Activated effector memory CD4-positive, alpha-beta T cell treated with anti-CD3 and anti-CD28 coated beads, Interleukin-2, amount 50 U/mL, for 16 hours (primary cell): ENCODE measurements around the gene NPLOC4.

Experiments
- DNase-seq: peaks from one replicate; pipeline ENCODE4 v3.0.0-alpha.2; 2020

Gene NPLOC4

DNA sequence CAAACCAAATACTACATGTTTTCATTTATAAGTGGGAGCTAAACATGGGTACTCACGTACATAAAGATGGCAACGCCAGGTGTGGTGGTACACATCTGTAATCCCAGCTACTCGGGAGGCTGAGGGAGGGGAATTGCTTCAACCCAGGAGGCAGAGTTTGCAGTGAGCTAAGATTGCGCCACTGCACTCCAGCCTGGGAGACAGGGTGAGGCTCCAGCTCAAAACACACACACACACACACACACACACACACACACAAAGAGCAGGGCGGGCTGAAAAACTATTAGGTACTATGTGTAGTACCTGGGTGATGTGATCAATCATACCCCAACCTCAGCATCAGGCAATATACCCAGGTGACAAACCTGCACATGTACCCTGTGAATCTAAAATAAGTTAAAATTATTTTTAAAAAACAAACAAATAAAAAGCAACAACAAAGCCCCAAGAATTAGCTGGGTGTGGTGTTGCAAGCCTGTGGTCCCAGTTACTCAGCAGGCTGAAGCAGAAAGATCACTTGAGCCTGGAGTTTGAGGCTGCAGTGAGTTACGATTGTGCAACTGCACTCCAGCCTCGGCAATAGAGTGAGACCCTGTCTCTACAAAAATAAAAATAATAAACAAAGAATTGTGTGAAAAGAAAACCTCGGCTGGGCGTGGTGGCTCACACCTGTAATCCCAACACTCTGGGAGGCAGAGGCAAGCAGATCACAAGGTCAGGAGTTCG is 72.9 kb downstream of the NPLOC4 start:
- no peak for DNase-seq

DNA sequence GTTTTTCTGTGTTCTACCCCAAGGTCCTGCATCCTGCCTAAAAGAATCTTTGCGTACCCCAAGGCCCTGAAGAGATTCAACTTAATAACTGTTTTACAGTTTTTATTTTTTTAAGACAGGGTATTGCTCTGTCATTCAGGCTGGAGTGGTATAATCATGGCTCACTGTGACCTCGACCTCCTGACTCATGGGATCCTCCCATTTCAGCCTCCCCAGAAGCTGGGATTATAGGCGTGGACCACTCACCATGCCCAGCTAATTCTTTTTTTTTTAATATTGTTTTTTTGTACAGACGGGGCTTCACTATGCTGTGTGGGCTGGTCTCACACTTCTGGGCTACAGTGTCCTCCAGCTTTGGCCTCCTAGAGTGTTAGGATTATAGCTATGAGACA is 75.4 kb downstream of the NPLOC4 start:
- DNase-seq: no peak

DNA sequence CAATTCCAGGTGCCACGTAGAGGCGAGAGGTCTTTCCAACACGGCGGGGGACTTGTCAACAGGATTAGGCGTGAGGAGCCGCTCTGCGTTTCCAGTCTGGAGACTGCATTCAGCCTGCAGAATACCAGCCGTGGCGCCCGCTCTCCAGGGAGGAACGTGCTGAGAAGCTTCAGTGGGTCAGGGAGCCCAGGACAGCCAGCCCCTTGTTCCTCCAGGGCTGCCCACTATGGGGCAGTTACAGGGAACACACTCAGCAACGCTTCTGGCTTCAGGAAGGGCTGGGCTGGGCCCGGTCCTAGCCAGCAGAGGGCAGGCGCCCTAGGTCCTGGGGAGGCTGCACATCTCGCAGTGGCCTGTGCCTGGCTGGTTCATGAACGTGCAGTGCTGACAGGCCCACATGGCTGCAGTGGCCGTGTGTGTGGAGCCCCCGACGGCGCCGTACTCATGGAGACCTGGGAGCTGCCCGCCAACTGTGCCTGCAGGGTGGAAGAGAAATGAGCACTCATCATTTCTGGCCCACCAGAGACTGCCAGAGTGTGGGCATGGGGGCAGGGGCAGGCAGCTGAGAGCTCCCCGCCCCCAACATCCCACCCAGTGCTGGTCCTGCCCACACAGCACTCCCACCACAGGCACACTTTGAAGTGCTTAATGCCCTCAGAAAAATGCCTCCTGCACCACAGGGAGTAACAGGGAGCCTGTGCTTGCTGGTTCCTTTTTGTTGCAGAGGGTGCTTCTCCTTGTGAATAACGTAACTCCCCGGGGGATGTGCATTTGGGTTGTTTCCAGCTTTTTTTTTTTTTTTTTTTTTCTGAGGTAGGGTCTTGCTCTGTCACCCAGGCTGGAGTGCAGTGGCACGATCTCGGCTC is 77.7 kb downstream of the NPLOC4 start:
- DNase-seq: no peak

DNA sequence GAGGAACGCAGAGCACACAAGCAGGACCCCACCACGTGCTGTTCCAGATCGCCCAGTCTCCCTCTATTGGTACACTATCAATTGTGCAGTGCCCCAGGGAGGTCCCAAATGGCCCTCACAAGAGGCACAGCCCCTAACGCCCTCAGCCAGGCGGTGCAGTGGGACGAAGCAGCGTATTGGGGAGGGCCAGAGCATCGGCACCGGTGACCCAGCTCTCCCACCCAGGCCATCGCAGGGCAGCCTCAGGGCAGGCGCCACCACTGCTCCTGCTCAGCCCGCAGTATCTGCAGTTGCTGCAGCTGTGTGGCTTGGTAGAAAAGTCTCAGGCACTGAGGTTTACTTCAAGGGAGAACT is 78.8 kb downstream of the NPLOC4 start:
- DNase-seq: no peak

DNA sequence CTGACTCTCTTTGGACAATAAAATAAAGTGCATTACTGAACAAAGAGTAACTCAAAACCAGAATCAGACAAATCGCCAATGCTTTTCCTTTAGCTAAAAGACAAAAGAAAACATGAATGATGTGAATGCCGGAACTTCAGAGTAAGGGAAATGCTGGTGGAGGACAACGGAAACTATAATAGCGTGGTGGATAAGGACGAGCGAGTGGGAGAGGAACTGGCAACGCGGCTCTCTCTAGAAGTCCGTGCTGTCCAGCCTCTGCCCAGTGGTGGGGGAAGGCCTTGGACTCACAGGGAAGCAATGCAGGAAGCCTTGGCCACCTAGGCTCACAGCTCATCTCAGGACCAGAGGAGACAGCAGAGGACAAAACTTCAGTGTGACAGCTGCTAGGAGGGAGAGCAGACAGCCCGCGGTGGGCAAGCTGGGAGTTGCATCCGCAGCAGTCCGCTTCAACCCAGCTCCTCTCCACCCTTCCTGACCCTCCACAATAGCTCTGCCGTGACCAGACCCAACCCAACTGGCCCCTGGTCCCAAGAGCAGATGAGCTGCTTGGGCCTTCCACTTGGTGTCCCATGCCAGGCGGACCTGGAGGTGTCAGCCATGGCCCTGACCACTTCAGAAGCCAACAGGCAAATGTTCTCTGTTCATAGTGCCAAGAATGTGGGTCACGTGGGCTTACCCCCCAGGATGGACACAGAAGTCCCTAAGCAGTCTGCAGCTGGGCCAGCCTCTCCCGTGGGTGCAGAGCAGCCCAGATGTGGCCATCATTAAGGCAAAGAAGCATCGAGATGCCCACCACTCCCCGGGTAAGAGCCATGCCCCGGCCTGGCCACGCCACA is 79.4 kb downstream of the NPLOC4 start:
- DNase-seq: no peak

DNA sequence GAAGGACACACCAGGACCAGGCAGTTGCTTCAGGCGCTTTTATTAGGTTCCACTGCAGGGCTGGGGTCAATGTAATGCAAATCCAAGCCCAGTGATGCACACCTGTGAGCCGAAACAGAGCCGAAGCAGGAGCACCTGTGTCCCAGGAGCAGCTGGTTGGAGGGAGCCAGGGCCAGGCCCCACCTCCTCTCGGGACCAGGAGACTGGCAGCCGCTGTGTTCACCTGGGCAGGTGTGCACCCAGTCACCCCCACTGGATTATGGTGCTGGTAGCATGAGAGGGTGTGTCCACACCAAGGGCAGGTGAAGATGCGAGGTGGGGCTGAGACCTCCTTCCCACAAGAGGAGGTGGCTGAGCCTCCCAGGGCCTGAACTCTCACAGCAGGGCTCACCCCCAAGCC is 80.0 kb downstream of the NPLOC4 start:
- DNase-seq: no peak

DNA sequence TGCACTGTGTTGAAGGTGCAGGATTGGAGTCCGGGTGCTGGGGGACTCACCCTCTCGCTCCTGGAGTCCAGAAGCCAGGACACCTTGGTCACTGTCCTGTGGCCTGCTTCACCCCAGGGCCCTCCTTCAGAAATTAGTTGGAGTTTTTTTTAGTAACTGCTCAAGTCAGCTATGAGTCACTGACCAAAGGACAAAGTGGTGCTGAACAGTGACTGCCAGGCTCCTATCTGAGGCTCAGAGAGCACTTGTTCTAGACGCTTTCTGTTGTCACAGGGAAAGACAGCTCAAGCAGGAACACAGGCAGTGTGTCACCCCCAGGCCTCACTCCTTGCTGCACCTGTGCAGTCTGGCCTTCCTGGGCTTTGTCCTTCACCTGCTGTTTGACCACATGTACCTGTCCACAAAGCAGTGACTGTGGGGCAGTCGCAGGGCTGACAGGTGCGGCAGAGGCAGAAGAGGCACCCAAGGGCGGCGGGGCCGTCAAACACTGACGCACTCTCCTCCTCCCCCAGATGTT is 80.7 kb downstream of the NPLOC4 start:
- no peak for DNase-seq

DNA sequence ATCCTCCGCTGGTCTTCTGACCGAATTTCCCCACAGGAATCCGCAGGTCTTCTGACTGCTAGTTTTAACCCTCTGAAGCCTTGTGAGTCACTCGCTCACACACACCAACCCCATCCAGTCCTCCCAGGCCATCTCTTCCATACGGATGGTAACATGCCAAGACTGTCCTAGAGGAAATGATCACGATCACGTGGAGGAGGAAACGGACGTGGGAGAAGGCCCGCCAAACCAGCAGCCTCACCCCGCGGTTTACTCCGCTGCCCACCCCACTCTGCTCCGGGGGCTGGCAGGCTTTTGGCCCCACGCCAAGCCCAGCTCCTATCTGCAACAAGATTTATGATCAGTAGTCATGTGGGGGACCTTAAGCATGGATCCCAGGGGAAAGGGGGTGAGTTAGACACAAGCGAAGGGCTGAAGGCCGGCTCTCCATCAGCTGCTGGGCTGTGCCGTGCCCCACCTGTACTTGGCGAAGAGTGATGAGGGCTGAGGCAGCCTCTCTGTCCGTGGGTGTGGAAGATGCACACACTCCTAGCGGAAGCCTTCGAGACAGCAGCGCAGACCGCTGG is 83.2 kb downstream of the NPLOC4 start:
- no peak for DNase-seq

DNA sequence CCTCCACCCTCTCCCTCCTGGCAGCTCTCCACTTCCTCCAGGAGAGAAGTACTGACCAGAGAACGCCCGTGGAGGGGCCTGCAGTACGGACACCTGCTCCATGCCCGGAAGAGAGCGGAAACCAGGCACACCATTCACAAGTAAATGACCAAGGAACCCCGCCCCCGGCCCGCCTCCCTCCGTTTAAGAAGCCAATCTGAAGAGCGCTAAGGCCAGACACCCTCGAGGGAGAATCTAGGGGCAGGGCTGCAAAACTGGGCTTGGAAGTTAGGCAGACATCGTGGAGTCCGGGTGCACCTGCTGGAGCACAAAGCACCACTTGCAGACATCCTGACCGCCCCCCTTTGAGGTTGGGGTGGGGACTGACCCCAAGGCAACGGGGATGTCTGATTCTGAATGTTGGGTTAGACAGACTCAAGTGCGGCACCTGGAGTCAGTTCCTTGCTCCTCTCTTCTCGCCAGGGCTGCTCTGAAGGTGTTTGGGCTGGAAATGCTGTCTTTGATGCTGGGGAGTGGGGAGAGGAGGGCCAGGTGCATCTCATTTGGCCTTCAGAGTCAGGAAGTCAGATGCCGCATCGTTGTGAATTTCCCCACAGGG is 83.8 kb downstream of the NPLOC4 start:
- peak; percentile 91 for DNase-seq

DNA sequence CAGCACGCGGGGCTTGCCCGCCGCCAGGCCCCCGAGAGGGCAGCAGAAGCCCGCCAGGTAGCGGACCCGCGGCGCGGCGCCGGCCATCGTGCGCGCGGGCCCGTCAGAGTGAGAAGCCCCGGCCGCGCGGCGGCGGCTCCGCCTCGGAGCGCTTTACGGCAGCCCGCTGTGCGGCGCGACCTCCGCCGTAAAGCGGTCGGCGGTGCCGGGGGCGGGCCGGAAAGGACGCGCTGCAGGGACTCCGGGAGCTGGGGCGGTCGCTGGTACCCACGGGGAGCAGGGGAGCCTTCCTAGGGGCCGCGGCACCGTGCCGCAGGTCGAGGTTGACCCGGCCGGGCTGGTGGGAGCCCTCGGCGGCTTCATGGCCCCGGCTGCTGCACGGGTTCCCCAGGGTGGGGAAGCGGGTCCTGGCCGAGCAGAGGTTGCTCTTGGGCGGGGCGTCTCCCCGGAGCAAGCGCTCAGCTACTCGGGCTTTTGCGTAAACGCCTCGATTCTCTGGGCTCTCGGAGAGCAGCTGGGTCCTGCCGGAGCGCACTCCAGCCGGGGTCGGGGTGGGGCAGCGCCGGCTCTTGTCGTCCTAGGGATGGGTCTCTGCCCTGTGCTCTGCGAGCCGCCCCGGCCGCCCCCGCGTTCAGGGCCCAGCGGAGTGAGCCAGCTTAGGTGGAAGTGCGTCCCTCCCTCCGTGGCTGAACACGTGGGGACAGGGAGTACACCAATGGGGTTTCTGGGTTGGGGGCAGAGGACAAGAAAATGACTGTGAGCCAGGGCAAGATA is 84.5 kb downstream of the NPLOC4 start, which contains the start of gene FAAP100:
FAAP100 (minus strand) TSS at position 110 of the 774 bp plus-strand sequence; CDS start at position 87, 23 bp downstream.
- DNase-seq: peak; percentile 94

DNA sequence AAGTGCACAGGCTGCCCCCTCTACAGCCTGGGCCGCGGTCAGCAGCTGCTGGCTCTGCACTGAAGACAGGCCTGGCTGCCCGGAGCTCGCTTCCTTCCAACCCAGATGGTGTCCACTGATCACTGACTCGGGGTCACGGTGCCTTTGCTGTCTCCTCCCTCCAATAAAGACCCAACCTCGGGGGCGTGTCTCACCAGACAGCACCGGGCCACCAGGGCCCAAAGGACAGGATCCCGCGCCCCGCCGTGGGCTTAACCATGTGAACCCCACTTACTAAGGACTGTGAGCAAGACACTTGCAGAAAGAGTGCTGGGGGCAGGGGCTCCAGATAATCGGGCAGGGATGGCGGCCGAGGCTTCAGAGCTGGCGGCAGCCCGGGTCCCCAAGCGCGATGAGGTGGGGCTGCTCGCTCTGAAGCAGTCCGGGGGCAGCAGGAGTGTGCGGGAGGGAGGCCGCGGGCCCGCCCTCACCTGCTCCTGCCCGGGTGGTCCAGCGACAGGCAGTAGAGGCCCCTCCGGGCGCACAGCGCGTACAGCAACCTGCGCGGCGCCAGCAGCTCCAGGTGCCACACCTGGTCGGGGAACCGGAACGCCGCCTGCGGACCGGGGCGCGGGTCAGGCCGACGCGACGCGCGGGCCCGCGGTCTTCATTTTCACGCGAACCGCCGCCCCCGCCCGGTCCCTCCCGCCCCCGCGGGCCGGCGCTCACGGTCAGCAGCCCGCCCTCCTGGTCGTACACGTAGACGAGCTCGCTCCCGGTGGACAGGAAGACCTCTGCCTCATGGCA is 85.3 kb downstream of the NPLOC4 start:
- DNase-seq: no peak

DNA sequence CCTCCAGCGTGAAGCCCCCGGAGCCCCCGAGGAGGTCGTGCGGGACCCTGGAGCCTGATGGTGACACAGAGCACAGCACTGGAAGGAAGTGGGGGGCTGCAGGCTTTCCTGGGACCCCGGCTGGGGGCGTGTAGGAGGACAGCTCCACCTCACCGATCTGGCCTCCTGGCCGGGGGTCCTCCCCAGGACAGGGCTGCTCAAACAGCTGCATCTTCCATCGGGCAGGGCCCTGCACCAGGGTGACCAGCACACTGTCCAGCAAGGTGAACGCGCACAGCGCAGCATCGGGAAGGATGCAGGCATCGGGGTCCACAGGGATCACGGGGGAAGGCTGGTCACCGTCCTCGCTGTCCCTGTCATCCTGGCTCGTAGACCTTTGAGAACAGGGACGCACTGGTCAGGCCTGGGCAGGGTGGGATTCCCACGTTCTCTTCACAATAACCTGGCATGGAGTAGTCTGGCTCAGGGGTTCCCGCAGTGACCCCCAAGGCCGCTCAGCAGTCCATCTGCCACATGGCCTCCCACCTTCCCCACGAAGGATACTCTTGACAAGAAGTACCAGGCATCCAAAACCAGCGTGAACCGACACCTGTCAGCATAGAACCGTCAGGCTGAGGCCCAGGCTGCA is 86.0 kb downstream of the NPLOC4 start:
- no peak for DNase-seq

DNA sequence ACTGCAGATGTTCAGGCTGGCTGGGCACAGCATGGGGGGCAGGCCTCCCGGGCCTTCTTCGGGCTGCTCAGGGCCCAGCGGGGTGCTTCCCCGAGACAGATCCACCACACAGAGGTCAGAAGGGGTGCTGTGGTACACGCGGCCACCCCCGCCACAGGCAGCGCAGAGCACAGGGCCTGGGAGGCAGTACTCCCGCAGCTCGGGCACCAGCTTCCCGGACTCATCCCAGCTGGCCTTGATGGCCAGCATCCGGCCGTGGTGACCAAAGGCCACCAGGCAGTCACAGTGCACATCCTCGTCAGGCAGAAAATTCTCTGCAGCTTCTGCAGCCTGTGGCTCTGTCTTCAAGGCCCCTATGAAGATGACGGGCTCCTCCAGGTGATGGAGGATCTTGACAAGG is 86.6 kb downstream of the NPLOC4 start:
- DNase-seq: no peak

DNA sequence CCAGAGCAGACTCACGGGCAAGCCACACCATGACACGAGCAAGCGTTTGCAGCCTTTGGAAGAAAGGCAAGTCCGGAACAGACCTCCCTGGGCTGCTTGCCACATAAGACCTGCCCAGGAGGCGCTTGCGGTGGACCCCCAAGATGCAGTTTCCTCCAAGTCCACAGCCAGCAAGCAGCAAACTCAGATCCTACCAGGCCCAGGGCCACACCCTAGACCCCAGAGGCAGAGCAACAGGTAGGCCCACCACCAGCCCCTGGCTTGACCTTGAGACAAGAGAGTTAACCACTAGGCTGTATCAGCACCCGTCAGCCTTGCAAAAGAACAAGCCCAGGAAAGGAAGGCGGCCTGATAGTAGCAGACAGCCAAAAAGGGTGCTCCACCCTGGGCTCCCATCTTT is 87.1 kb downstream of the NPLOC4 start:
- DNase-seq: no peak

DNA sequence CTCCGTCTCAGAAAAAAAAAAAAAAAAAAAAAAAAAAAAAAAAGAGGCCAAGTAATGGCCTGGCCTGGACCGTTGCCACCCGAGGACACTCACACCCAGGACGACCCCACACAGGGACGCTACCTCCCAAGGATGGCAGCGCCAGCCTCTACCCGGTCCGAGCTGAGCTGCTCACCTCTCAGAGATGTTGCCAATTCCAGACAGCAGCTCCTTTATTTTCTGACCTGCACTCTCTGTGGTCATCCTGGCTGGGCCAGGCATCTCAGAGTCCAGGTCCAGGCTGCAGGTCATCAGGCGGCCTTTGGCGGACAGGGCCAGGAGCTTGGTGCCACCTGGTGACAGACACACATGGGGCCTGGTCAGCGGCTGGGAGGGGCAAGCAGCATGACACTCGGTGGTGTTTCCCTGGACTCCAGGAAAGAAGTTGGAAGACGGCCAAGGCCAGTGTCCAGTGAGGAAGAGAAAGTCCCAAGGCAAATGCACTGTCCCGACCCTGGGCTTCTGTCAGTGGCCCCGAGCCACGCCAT is 87.8 kb downstream of the NPLOC4 start:
- no peak for DNase-seq

DNA sequence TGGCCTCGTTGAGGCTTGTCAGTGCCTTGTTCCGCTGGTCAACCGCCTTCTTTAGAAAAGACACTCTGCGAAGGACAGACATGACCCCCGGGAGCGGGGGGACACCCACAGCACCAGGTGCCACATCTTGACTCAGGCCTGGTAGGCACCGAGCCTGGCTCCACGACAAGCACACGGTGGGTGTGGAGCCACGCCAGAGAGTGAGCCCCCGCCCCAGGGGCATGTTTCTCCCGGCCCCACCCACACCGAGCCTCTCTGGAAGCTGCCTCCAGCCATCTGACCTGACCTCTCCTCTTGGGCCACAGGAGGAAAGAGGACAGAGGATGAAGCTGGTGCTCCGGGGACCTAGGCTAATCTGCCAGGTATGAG is 89.3 kb downstream of the NPLOC4 start:
- no peak for DNase-seq

DNA sequence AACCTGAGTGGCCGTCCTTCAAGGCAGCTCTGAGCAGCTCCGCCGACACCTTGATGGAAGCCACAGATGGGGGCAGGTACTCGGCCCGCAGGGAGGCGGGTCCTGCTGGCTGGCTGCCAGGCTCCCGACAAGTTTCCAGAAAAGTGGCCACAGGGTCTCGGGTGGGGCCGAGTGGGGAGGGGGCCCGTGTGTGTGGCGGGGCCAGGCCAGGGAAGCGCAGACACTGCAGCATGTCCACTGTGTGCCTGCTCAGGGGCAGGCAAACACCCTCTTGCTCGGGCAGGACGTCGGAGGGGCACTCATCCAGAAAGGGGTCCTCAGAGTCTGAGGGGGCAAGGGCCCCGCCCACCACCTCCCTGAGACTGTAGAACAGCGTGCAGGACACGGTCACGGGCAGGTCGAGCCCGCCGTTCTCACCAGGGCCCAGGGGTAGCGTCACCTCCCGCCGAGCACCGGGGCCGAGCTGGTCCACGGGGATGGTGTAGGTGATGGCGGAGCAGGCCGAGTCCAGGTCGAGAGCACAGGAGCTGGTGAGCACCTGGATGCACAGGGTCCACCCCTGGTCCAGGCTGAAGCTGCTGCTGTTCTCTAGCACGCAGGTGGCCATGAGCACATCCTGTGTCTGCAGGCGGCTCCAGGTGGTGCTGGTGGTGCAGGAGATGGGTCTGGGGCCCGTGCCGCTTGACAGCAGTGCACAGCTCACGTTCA is 89.9 kb downstream of the NPLOC4 start:
- no peak for DNase-seq

DNA sequence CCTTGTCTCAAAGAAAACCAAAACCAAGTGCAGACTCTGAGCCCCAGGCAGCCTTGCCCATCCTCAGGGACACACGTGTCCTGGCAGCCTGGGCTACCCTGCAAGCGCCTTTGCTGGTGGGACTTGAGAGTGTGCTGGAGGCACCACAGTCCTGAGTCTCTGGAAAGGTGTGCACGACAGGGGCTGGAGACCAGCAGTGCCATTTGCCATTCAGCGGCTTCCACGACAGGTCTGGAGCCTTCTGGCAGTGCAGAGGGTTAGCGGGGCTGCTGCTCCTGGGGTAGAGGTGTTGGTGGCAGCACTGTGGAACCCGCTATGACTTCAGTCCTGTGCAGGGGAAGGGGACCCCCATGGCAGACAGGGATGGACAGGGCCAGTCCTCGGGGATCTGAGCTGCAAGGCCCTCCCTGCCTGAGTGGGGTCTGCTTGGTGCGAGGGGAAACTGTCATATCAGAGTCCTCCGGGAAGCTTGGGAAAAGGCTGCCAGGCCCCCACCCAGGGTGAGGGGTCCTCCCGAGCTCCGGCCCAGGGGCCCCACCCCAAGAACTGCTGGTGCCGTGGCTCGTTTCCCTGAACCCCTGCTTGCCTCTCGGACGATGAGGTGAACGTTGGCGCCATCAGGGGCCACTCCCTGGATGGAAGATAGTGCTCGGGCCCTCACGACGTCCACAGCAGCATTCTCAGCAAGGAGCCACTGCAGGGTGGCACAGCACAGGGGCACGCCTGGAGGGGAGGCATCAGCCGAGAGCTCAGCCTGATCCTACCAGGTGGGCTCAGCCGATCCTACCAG is 91.6 kb downstream of the NPLOC4 start:
- DNase-seq: no peak
